HG02798 (cell line): ENCODE data around the gene RTN4RL1.

Source experiments
- ATAC-seq: cut with Tn5 transposase; IDR thresholded peaks from one replicate; pipeline ENCODE4 v1.9.1; 2021; ENCODE audit warnings: mild to moderate bottlenecking; ENCODE audit not compliant: unreplicated experiment, poor library complexity

Gene RTN4RL1

GRCh38 chr17:2048805-2049204 lies 23.7 kb upstream of the RTN4RL1 start:
- ATAC-seq = no peak

GRCh38 chr17:2047590-2047989 lies 22.5 kb upstream of the RTN4RL1 start:
- no peak for ATAC-seq

- ATAC-seq = no peak
These were observed 19.2 kb upstream of the RTN4RL1 start for GRCh38 chr17:2044263-2044894.

- no peak for ATAC-seq
These were observed 18.7 kb upstream of the RTN4RL1 start for GRCh38 chr17:2043785-2044184.

GRCh38 chr17:2042933-2043332 lies 17.8 kb upstream of the RTN4RL1 start:
- ATAC-seq = no peak

- ATAC-seq = no peak
These were observed 17.3 kb upstream of the RTN4RL1 start for GRCh38 chr17:2042390-2042847.

- peak; percentile 95 for ATAC-seq
These were observed 16.6 kb upstream of the RTN4RL1 start, which contains the start of gene OVCA2 for GRCh38 chr17:2041561-2042389. OVCA2 (plus strand) TSS chr17:2042022; CDS start chr17:2042048, 26 bp downstream.

GRCh38 chr17:2040942-2041560 lies 15.9 kb upstream of the RTN4RL1 start:
- no peak for ATAC-seq

GRCh38 chr17:2040219-2040827 lies 15.2 kb upstream of the RTN4RL1 start:
- no peak for ATAC-seq

GRCh38 chr17:2037155-2037554 lies 12.0 kb upstream of the RTN4RL1 start:
- no peak for ATAC-seq

GRCh38 chr17:2035541-2036488 lies 10.7 kb upstream of the RTN4RL1 start:
- ATAC-seq = no peak

GRCh38 chr17:2034806-2035540 lies 9.8 kb upstream of the RTN4RL1 start:
- ATAC-seq = no peak

GRCh38 chr17:2034157-2034556 lies 9.0 kb upstream of the RTN4RL1 start:
- ATAC-seq = no peak

- no peak for ATAC-seq
These were observed 8.0 kb upstream of the RTN4RL1 start for GRCh38 chr17:2033153-2033552.

- peak; percentile 8 for ATAC-seq
These were observed 5.6 kb upstream of the RTN4RL1 start for GRCh38 chr17:2030779-2031163.

GRCh38 chr17:2029911-2030778 lies 5.0 kb upstream of the RTN4RL1 start, which contains the start of gene DPH1:
DPH1 (plus strand) TSS chr17:2030153; CDS start chr17:2030170, 17 bp downstream.
- ATAC-seq = peak; percentile 74

GRCh38 chr17:2028737-2029136 lies 3.6 kb upstream of the RTN4RL1 start:
- ATAC-seq = no peak

GRCh38 chr17:2028234-2028614 lies 3.1 kb upstream of the RTN4RL1 start:
- no peak for ATAC-seq
